ENCODE measurements around the gene NTN1.

NTN1 gene

GRCh38 chr17:9221147-9221921, 200.0 kb downstream of the NTN1 start:
- DNase-seq, result no peak

GRCh38 chr17:9221922-9222180, 200.5 kb downstream of the NTN1 start:
- DNase-seq, result no peak

GRCh38 chr17:9223531-9223930, 202.2 kb downstream of the NTN1 start:
- DNase-seq, result no peak

GRCh38 chr17:9224485-9224884, 203.2 kb downstream of the NTN1 start:
- DNase-seq, result no peak

GRCh38 chr17:9225305-9226101, 204.2 kb downstream of the NTN1 start:
- DNase-seq, result no peak

GRCh38 chr17:9226130-9226793, 205.0 kb downstream of the NTN1 start:
- no peak for DNase-seq

- no peak for DNase-seq
Measured at GRCh38 chr17:9226794-9227135, 205.5 kb downstream of the NTN1 start.

GRCh38 chr17:9227819-9228407, 206.6 kb downstream of the NTN1 start:
- no peak for DNase-seq

GRCh38 chr17:9228408-9229159, 207.3 kb downstream of the NTN1 start:
- no peak for DNase-seq

GRCh38 chr17:9229160-9229825, 208.0 kb downstream of the NTN1 start:
- no peak for DNase-seq

GRCh38 chr17:9229826-9230201, 208.5 kb downstream of the NTN1 start:
- no peak for DNase-seq

GRCh38 chr17:9230346-9230745, 209.0 kb downstream of the NTN1 start:
- no peak for DNase-seq

- DNase-seq, result no peak
Measured at GRCh38 chr17:9230861-9231260, 209.6 kb downstream of the NTN1 start.

- DNase-seq, result no peak
Measured at GRCh38 chr17:9231449-9232154, 210.3 kb downstream of the NTN1 start.

GRCh38 chr17:9232155-9232475, 210.8 kb downstream of the NTN1 start:
- no peak for DNase-seq

GRCh38 chr17:9232591-9233270, 211.4 kb downstream of the NTN1 start:
- DNase-seq, result no peak

GRCh38 chr17:9233271-9233599, 211.9 kb downstream of the NTN1 start:
- no peak for DNase-seq

GRCh38 chr17:9233761-9234160, 212.5 kb downstream of the NTN1 start:
- DNase-seq, result no peak

GRCh38 chr17:9234389-9234945, 213.2 kb downstream of the NTN1 start:
- no peak for DNase-seq

GRCh38 chr17:9235346-9235745, 214.0 kb downstream of the NTN1 start:
- no peak for DNase-seq

Data from Kasumi-1 (cell line).